IMR-90 (cell line): ENCODE measurements around the gene PLB1. TPM values are rescaled to one million over a fixed set of nuclear protein-coding genes. Genes with fewer than 3 reads are reported as not detected.

Experiments used
- ATAC-seq: fragments of 200-7000 bp; cut with Tn5 transposase; 2 replicates; pipeline ENCODE4 v1.9.1; 2020; ENCODE audit warnings: low read depth, mild to moderate bottlenecking, moderate library complexity
- BruUV-seq: library from RNA; stranded (reverse); fragments of 400-500 nt; replicated peaks from 2 replicates; lab custom pipeline; 2021; lab: Mats Ljungman, UMichigan
- CTCF ChIA-PET: fragments of 300-600 bp; formaldehyde crosslinking; extraction: SDS; loops from one replicate; lab custom pipeline; 2021; ENCODE audit warnings: antibody characterized with exemption; lab: Yijun Ruan, JAX
- POLR2A ChIA-PET: fragments of 300-600 bp; sonication (Branson Sonifier 250); formaldehyde crosslinking; loops from one replicate; lab custom pipeline; 2022; ENCODE audit warnings: antibody characterized with exemption; ENCODE audit not compliant: unreplicated experiment; lab: Charles Lee
- DNase-seq: peaks from one replicate; pipeline ENCODE4 v3.0.0; 2013
- H2AFZ ChIP-seq: replicated peaks from 2 replicates; pipeline ENCODE3; 2013; ENCODE audit warnings: low read length, mild to moderate bottlenecking; ENCODE audit not compliant: poor library complexity
- H2AK5ac ChIP-seq: 2 replicates; pipeline ENCODE4 v1.6.1; 2013; ENCODE audit warnings: low read depth, low read length, inconsistent platforms
- H2AK9ac ChIP-seq: replicated peaks from 2 replicates; pipeline ENCODE3; 2013; ENCODE audit warnings: mild to moderate bottlenecking, low read depth, low read length, moderate library complexity; ENCODE audit not compliant: poor library complexity
- H2BK120ac ChIP-seq: 2 replicates; pipeline ENCODE4 v1.6.1; 2013; ENCODE audit warnings: low read depth, low read length, inconsistent platforms
- H2BK15ac ChIP-seq: 3 replicates; pipeline ENCODE4 v1.6.1; 2013; ENCODE audit warnings: low read depth, low read length, inconsistent platforms
- H2BK20ac ChIP-seq: 2 replicates; pipeline ENCODE4 v1.6.1; 2013; ENCODE audit warnings: low read depth, mild to moderate bottlenecking, inconsistent platforms, low read length, moderate library complexity
- H2BK5ac ChIP-seq: 2 replicates; pipeline ENCODE4 v1.6.1; 2013; ENCODE audit warnings: mild to moderate bottlenecking, low read depth, low read length, inconsistent platforms; ENCODE audit not compliant: poor library complexity, severe bottlenecking
- H3K14ac ChIP-seq: replicated peaks from 2 replicates; pipeline ENCODE4 v1.6.1; 2013; ENCODE audit warnings: low read depth, low read length, inconsistent platforms
- H3K18ac ChIP-seq: 2 replicates; pipeline ENCODE4 v1.6.1; 2013; ENCODE audit warnings: low read depth, low read length, control low read depth
- H3K23ac ChIP-seq: 2 replicates; pipeline ENCODE4 v1.6.1; 2013; ENCODE audit warnings: low read depth, low read length, inconsistent platforms
- H3K27ac ChIP-seq: 2 replicates; pipeline ENCODE4 v1.5.1; 2013; ENCODE audit warnings: mild to moderate bottlenecking, control low read depth, low read length; ENCODE audit not compliant: insufficient read depth
- H3K27me3 ChIP-seq: 2 replicates; pipeline ENCODE4 v1.6.1; 2013; ENCODE audit warnings: low read length; ENCODE audit not compliant: control insufficient read depth, insufficient read depth
- H3K36me3 ChIP-seq: 2 replicates; pipeline ENCODE4 v1.6.1; 2013; ENCODE audit warnings: low read length, mixed read lengths; ENCODE audit not compliant: control insufficient read depth, insufficient read depth
- H3K4ac ChIP-seq: 2 replicates; pipeline ENCODE4 v1.6.1; 2013; ENCODE audit warnings: low read depth, low read length, inconsistent platforms
- H3K4me1 ChIP-seq: 2 replicates; pipeline ENCODE4 v1.6.1; 2013; ENCODE audit warnings: low read length, mixed read lengths; ENCODE audit not compliant: control insufficient read depth, insufficient read depth
- H3K4me2 ChIP-seq: 2 replicates; pipeline ENCODE4 v1.6.1; 2013; ENCODE audit warnings: low read depth, mild to moderate bottlenecking, control low read depth, low read length, moderate library complexity
- H3K4me3 ChIP-seq: 2 replicates; pipeline ENCODE4 v1.5.1; 2013; ENCODE audit warnings: low read depth, mild to moderate bottlenecking, control low read depth, low read length, moderate library complexity; ENCODE audit not compliant: insufficient read depth
- H3K56ac ChIP-seq: 2 replicates; pipeline ENCODE4 v1.6.1; 2013; ENCODE audit warnings: low read length, inconsistent platforms; ENCODE audit not compliant: insufficient read depth; ENCODE audit errors: extremely low read depth
- H3K79me1 ChIP-seq, 2 experiments: 2 replicates each; pipeline ENCODE4 v1.6.1; 2013; ENCODE audit warnings: low read length in 2 of 2, inconsistent platforms in 1 of 2, low read depth in 1 of 2
- H3K9ac ChIP-seq: 2 replicates; pipeline ENCODE4 v1.6.1; 2013; ENCODE audit warnings: low read depth, low read length, control low read depth
- H3K9me1 ChIP-seq: 2 replicates; pipeline ENCODE4 v1.6.1; 2013; ENCODE audit warnings: low read length, inconsistent platforms; ENCODE audit not compliant: insufficient read depth
- H3K9me3 ChIP-seq: 2 replicates; pipeline ENCODE4 v1.6.1; 2013; ENCODE audit warnings: low read length; ENCODE audit not compliant: control insufficient read depth, insufficient read depth
- H4K20me1 ChIP-seq: 2 replicates; pipeline ENCODE4 v1.6.1; 2013; ENCODE audit warnings: low read length, inconsistent platforms; ENCODE audit not compliant: insufficient read depth
- H4K5ac ChIP-seq: 2 replicates; pipeline ENCODE4 v1.6.1; 2013; ENCODE audit warnings: mild to moderate bottlenecking, low read depth, low read length, control low read depth
- H4K8ac ChIP-seq, 2 experiments: 2 replicates each; pipeline ENCODE4 v1.6.1; 2013; ENCODE audit warnings: low read depth in 2 of 2, low read length in 2 of 2, control low read depth in 1 of 2, inconsistent platforms in 1 of 2
- H4K91ac ChIP-seq: 2 replicates; pipeline ENCODE4 v1.6.1; 2013; ENCODE audit warnings: low read depth, low read length, inconsistent platforms; ENCODE audit not compliant: insufficient read depth
- BHLHE40 ChIP-seq: fragments of 150-350 bp; IDR thresholded peaks from 2 replicates; pipeline ENCODE4 v1.6.1; 2016; ENCODE audit warnings: mild to moderate bottlenecking, low read depth, low read length
- CEBPB ChIP-seq: IDR thresholded peaks from 2 replicates; pipeline ENCODE4 v1.6.1; 2012; ENCODE audit warnings: low read depth, low read length, improper control_type of control experiment
- CTCF ChIP-seq: conservative IDR thresholded peaks from 2 replicates; pipeline ENCODE4 v1.5.1; 2012; ENCODE audit warnings: mild to moderate bottlenecking, low read depth, low read length, improper control_type of control experiment
- ELK1 ChIP-seq: fragments of 150-350 bp; IDR thresholded peaks from 2 replicates; pipeline ENCODE4 v1.6.1; 2016; ENCODE audit warnings: low read depth, mild to moderate bottlenecking, low read length, moderate library complexity, borderline replicate concordance
- MAFK ChIP-seq: IDR thresholded peaks from 2 replicates; pipeline ENCODE4 v1.6.1; 2012; ENCODE audit warnings: low read depth, low read length, improper control_type of control experiment
- MAZ ChIP-seq: IDR thresholded peaks from 2 replicates; pipeline ENCODE4 v1.6.1; 2012; ENCODE audit warnings: low read depth, mild to moderate bottlenecking, low read length, improper control_type of control experiment, moderate library complexity, borderline replicate concordance
- MXI1 ChIP-seq: IDR thresholded peaks from 2 replicates; pipeline ENCODE4 v1.6.1; 2012; ENCODE audit warnings: low read depth, mild to moderate bottlenecking, low read length, moderate library complexity, borderline replicate concordance
- POLR2A ChIP-seq: IDR thresholded peaks from 2 replicates; pipeline ENCODE4 v1.6.1; 2012; ENCODE audit warnings: mild to moderate bottlenecking, low read depth, low read length
- RAD21 ChIP-seq: IDR thresholded peaks from 2 replicates; pipeline ENCODE4 v1.6.1; 2012; ENCODE audit warnings: low read length, improper control_type of control experiment
- RCOR1 ChIP-seq: IDR thresholded peaks from 2 replicates; pipeline ENCODE4 v1.6.1; 2012; ENCODE audit warnings: mild to moderate bottlenecking, low read length, improper control_type of control experiment; ENCODE audit not compliant: insufficient replicate concordance
- RFX5 ChIP-seq: IDR thresholded peaks from 2 replicates; pipeline ENCODE4 v1.8.0; 2012; ENCODE audit warnings: low read depth, mild to moderate bottlenecking, low read length, moderate library complexity
- SMC3 ChIP-seq: fragments of 150-350 bp; IDR thresholded peaks from 2 replicates; pipeline ENCODE4 v1.6.1; 2016; ENCODE audit warnings: low read depth, mild to moderate bottlenecking, antibody characterized with exemption, low read length, moderate library complexity
- USF2 ChIP-seq: fragments of 150-350 bp; IDR thresholded peaks from 2 replicates; pipeline ENCODE4 v1.6.1; 2017; ENCODE audit warnings: mild to moderate bottlenecking, antibody characterized with exemption, low read length, low read depth
- WGBS, 2 experiments: methylation state at CpG; one replicate each; pipeline versions ENCODE4 v1.1.5 to v1.1.7; 2013; ENCODE audit warnings: missing lambda C conversion rate in 2 of 2; ENCODE audit not compliant: insufficient read length in 1 of 2; ENCODE audit errors: extremely low coverage in 2 of 2; 5-methylcytosine and 5-hydroxymethylcytosine counted together
- dilution Hi-C: fragments of 300-500 bp; cut with HindIII; formaldehyde crosslinking; loops from one replicate; pipeline ENCODE4 v1.14.3; 2018; ENCODE audit warnings: low sequenced_read_pairs; ENCODE audit not compliant: unreplicated experiment
- in situ Hi-C: fragments of 300-500 bp; cut with MboI; formaldehyde crosslinking; loops from 3 replicates; pipeline ENCODE4 v1.14.3; 2019; ENCODE audit warnings: low sequenced_read_pairs, inconsistent platforms, mixed read lengths
- intact Hi-C: fragments of 100-400 bp; cut with micrococcal nuclease; formaldehyde crosslinking; loops from 2 replicates; pipeline ENCODE4 v1.10.0; 2022
- polyA plus RNA-seq, 3 experiments: library from polyadenylated mRNA; depleted of rRNA; stranded (reverse); fragments of >200 nt; gene quantifications; 2 replicates each; pipeline ENCODE4 v1.2.3, GENCODE V29; 2012; ENCODE audit warnings: low replicate concordance in 1 of 3
- total RNA-seq: library from RNA; depleted of rRNA; stranded (reverse); fragments of >200 nt; gene quantifications from 2 replicates; pipeline ENCODE4 v1.2.3, GENCODE V29; 2012

The PLB1 gene
- total and polyA plus RNA-seq, 2 of the 4 experiments (the other 2 are of a cell fraction) = 0.74 to 0.90 TPM

GRCh38 chr2:28600181-28600580 is 104.3 kb downstream of the PLB1 start:
- Histone ChIP-seq H2BK5ac (no peak overlapping the region), H2BK20ac (no peak overlapping the region), H3K18ac (no peak overlapping the region), H4K20me1 (no peaks in the 10 kb centered on the region), H3K9me3 (no peaks in the 10 kb centered on the region), H3K4me1 (peaks cover 2% of the 10 kb centered on the region; the same call in 1 of the 2 replicates), H3K9ac (no peak overlapping the region), H3K56ac (no peak overlapping the region), H2AK9ac (no peak overlapping the region), H3K27me3 (no peaks in the 10 kb centered on the region), H2AFZ (no peak overlapping the region), H3K27ac (no peak overlapping the region), H3K79me1 (no peaks in the 10 kb centered on the region), H2BK15ac (no peak overlapping the region), H2AK5ac (no peak overlapping the region), H3K23ac (no peak overlapping the region), H2BK120ac (no peak overlapping the region), H4K91ac (no peak overlapping the region), H3K14ac (no peak overlapping the region), H3K4ac (no peak overlapping the region), H3K4me2 (no peak overlapping the region), H4K8ac (no peak overlapping the region), H3K36me3 (no peaks in the 10 kb centered on the region), H3K9me1 (no peaks in the 10 kb centered on the region; the same call in 1 of the 2 replicates), H3K4me3 (no peak overlapping the region), H4K5ac (no peak overlapping the region)
- WGBS, 2 experiments = 100% methylated on average over 2 of the region's 5 CpGs; no CpG with 5 or more reads in 1 of the 2 experiments
- dilution Hi-C loops = no loop called here
- ATAC-seq = no peak
- BruUV-seq = no TSS peak
- ChIA-PET POLR2A (no interaction called here), CTCF (no interaction called here)
- TF ChIP-seq POLR2A (no peak), RAD21 (no peak), ELK1 (no peak), MAFK (no peak), RFX5 (no peak), MAZ (no peak), CTCF (no peak), USF2 (no peak), SMC3 (no peak), CEBPB (no peak), RCOR1 (no peak), BHLHE40 (no peak), MXI1 (no peak)
- intact Hi-C loops = no loop called here
- in situ Hi-C loops = no loop called here
- DNase-seq = no peak
